Measurements from ENCODE around the gene ST6GALNAC1.

ST6GALNAC1 gene

GRCh38 chr17:76584427-76585032, 59.0 kb downstream of the ST6GALNAC1 start:
- H3K27ac ChIP-seq = peak overlapping the region; percentile 96
- no peak for DNase-seq (ENCODE audit: low read depth, low spot score)

- peak overlapping the region; percentile 96 for H3K27ac ChIP-seq
- DNase-seq (ENCODE audit: low read depth, low spot score) = peak; percentile 58
Measured at GRCh38 chr17:76582660-76583059, 60.9 kb downstream of the ST6GALNAC1 start.

- peak overlapping the region; percentile 96 for H3K27ac ChIP-seq
- no peak for DNase-seq (ENCODE audit: low read depth, low spot score)
Measured at GRCh38 chr17:76581515-76581914, 62.0 kb downstream of the ST6GALNAC1 start.

GRCh38 chr17:76579281-76579680, 64.3 kb downstream of the ST6GALNAC1 start:
- H3K27ac ChIP-seq = peak overlapping the region; percentile 96

GRCh38 chr17:76578376-76578775, 65.2 kb downstream of the ST6GALNAC1 start:
- peak; percentile 86 for DNase-seq (ENCODE audit: low read depth, low spot score)
- H3K27ac ChIP-seq = peak overlapping the region; percentile 96

More at GRCh38 chr17:76579281-76579680, 64.3 kb downstream of the ST6GALNAC1 start:
- DNase-seq (ENCODE audit: low read depth, low spot score) = no peak

GRCh38 chr17:76577876-76578275, 65.7 kb downstream of the ST6GALNAC1 start:
- peak overlapping the region; percentile 96 for H3K27ac ChIP-seq
- DNase-seq (ENCODE audit: low read depth, low spot score) = no peak

GRCh38 chr17:76576189-76576588, 67.4 kb downstream of the ST6GALNAC1 start:
- no peak for DNase-seq (ENCODE audit: low read depth, low spot score)

GRCh38 chr17:76575570-76575969, 68.0 kb downstream of the ST6GALNAC1 start:
- DNase-seq (ENCODE audit: low read depth, low spot score) = no peak
- no peak overlapping the region for H3K27ac ChIP-seq

More at GRCh38 chr17:76576189-76576588, 67.4 kb downstream of the ST6GALNAC1 start:
- H3K27ac ChIP-seq = no peak overlapping the region
